Stimulated activated CD4-positive, alpha-beta T cell treated with anti-CD3 and anti-CD28 coated beads, Interleukin-15, amount 100 ng/mL, for 24 hours (primary cell): ENCODE measurements around the gene RFPL3.
"Not testable (repeated sequence)": the region's sequence is repeated elsewhere in the genome, so short reads cannot be mapped to it uniquely, and the experiment has no call there.

Experiments used
- DNase-seq: peaks from one replicate; pipeline ENCODE4 v3.0.0-alpha.2; 2020

Gene RFPL3

GRCh38 chr22:32357567-32357966, at the start of gene RFPL3:
Gene RFPL3, plus strand, starts transcription at chr22:32357867. Its CDS starts 205 bp downstream, at chr22:32358072.
- DNase-seq, result not testable (repeated sequence)

GRCh38 chr22:32308191-32308590, 49.5 kb upstream of the RFPL3 start:
- no peak for DNase-seq

- no peak for DNase-seq
Observed at GRCh38 chr22:32308934-32309333, 48.7 kb upstream of the RFPL3 start.

- DNase-seq, result no peak
Observed at GRCh38 chr22:32309585-32310251, 47.9 kb upstream of the RFPL3 start.

GRCh38 chr22:32310777-32311176, 46.9 kb upstream of the RFPL3 start:
- no peak for DNase-seq

- DNase-seq, result no peak
Observed at GRCh38 chr22:32311551-32312071, 46.1 kb upstream of the RFPL3 start.

- DNase-seq, result no peak
Observed at GRCh38 chr22:32312748-32313147, 44.9 kb upstream of the RFPL3 start.

- DNase-seq, result no peak
Observed at GRCh38 chr22:32313532-32313931, 44.1 kb upstream of the RFPL3 start.

- no peak for DNase-seq
Observed at GRCh38 chr22:32317524-32317923, 40.1 kb upstream of the RFPL3 start.

- DNase-seq, result no peak
Observed at GRCh38 chr22:32318361-32318760, 39.3 kb upstream of the RFPL3 start.

GRCh38 chr22:32319861-32320406, 37.7 kb upstream of the RFPL3 start:
- DNase-seq, result no peak

GRCh38 chr22:32322986-32323385, 34.7 kb upstream of the RFPL3 start:
- no peak for DNase-seq

GRCh38 chr22:32323513-32324164, 34.0 kb upstream of the RFPL3 start:
- DNase-seq, result no peak

- DNase-seq, result no peak
Observed at GRCh38 chr22:32324505-32325415, 32.9 kb upstream of the RFPL3 start.

- DNase-seq, result no peak
Observed at GRCh38 chr22:32325416-32325801, 32.3 kb upstream of the RFPL3 start.

- DNase-seq, result no peak
Observed at GRCh38 chr22:32325811-32326237, 31.8 kb upstream of the RFPL3 start.

GRCh38 chr22:32326647-32327046, 31.0 kb upstream of the RFPL3 start:
- no peak for DNase-seq

GRCh38 chr22:32327066-32327465, 30.6 kb upstream of the RFPL3 start:
- no peak for DNase-seq

- no peak for DNase-seq
Observed at GRCh38 chr22:32327596-32328171, 30.0 kb upstream of the RFPL3 start.

- no peak for DNase-seq
Observed at GRCh38 chr22:32328306-32329201, 29.1 kb upstream of the RFPL3 start.

GRCh38 chr22:32329202-32329645, 28.4 kb upstream of the RFPL3 start:
- no peak for DNase-seq
